K562 (cell line): ENCODE measurements around the gene GINS2. TPM values are rescaled to one million over a fixed set of nuclear protein-coding genes. Genes with fewer than 3 reads are reported as not detected.

Experiments used
- ATAC-seq: fragments of 200-7000 bp; cut with Tn5 transposase; 3 replicates; pipeline ENCODE4 v1.9.1; 2020; ENCODE audit warnings: moderate library complexity
- BruUV-seq: library from RNA; stranded (reverse); fragments of 400-500 nt; replicated peaks from 2 replicates; lab custom pipeline; 2021; lab: Mats Ljungman, UMichigan
- CTCF ChIA-PET: fragments of 300-600 bp; formaldehyde crosslinking; extraction: SDS; loops from one replicate; lab custom pipeline; 2021; ENCODE audit warnings: low intra/inter-chr PET ratio; lab: Yijun Ruan, JAX
- POLR2A ChIA-PET: fragments of 300-600, 350-650 bp; sonication (Branson Sonifier 250); formaldehyde crosslinking; extraction: SDS; loops from one replicate; lab custom pipeline; 2021; ENCODE audit warnings: antibody characterized with exemption, inconsistent platforms; lab: Yijun Ruan, JAX
- DNase-seq, 4 experiments: peaks; one replicate each; pipeline versions ENCODE4 v3.0.0 to v3.0.0-alpha.2; 2011 to 2018; ENCODE audit warnings: low spot score in 3 of 4, mixed read lengths in 3 of 4; ENCODE audit errors: extremely low read depth in 1 of 4
- FAIRE-seq: peaks from 2 replicates; lab custom pipeline; 2011; peaks lifted over from hg19 to GRCh38; lab: Jason Lieb, UNC
- H2AFZ ChIP-seq: 2 replicates; pipeline ENCODE4 v1.6.0; 2011; ENCODE audit warnings: low read depth, low read length, control low read depth, inconsistent platforms
- H3K27ac ChIP-seq: fragments of 200-600 bp; 3 replicates; pipeline ENCODE4 v1.8.0; 2011; ENCODE audit warnings: low read depth, mild to moderate bottlenecking, control low read depth, inconsistent platforms, low read length, moderate library complexity, mixed read lengths; ENCODE audit errors: extremely low read depth
- H3K27me3 ChIP-seq, 2 experiments: fragments of 300-600 bp in 1 of 2; 2 replicates in 1 of 2; 3 replicates in 1 of 2; pipeline versions ENCODE4 v1.6.0 to v1.8.0; 2011; ENCODE audit warnings: inconsistent platforms in 2 of 2, low read length in 2 of 2, mild to moderate bottlenecking in 1 of 2, mixed read lengths in 1 of 2, moderate library complexity in 1 of 2; ENCODE audit not compliant: control insufficient read depth in 2 of 2, insufficient read depth in 2 of 2
- H3K36me3 ChIP-seq: fragments of 300-600 bp; 3 replicates; pipeline ENCODE4 v1.8.0; 2011; ENCODE audit warnings: mild to moderate bottlenecking, low read length, inconsistent platforms; ENCODE audit not compliant: control insufficient read depth, insufficient read depth
- H3K4me1 ChIP-seq, 2 experiments: fragments of 200-600 bp in 1 of 2; replicated peaks in 1 of 2; 2 replicates in 1 of 2; 3 replicates in 1 of 2; pipeline versions ENCODE4 v1.5.1 to v1.8.0; 2011; ENCODE audit warnings: inconsistent platforms in 2 of 2, low read length in 2 of 2, mild to moderate bottlenecking in 1 of 2, mixed read lengths in 1 of 2, moderate library complexity in 1 of 2; ENCODE audit not compliant: control insufficient read depth in 2 of 2, insufficient read depth in 2 of 2
- H3K4me2 ChIP-seq: 2 replicates; pipeline ENCODE4 v1.6.1; 2011; ENCODE audit warnings: low read length, control low read depth, inconsistent platforms, mixed read lengths; ENCODE audit not compliant: insufficient read depth
- H3K4me3 ChIP-seq: fragments of 200-600 bp; sonication (generic), shearing (Covaris generic); 2 replicates; pipeline ENCODE4 v1.5.1; 2016; ENCODE audit warnings: control low read depth, inconsistent platforms
- H3K79me2 ChIP-seq: fragments of 200-600 bp; 3 replicates; pipeline ENCODE4 v1.8.0; 2011; ENCODE audit warnings: low read length, inconsistent platforms; ENCODE audit not compliant: control insufficient read depth, insufficient read depth
- H3K9ac ChIP-seq, 2 experiments: 2 replicates each; pipeline versions ENCODE4 v1.6.0 to v1.6.1; 2011; ENCODE audit warnings: low read depth in 2 of 2, low read length in 2 of 2, control low read depth in 1 of 2, inconsistent platforms in 1 of 2, mild to moderate bottlenecking in 1 of 2, mixed read lengths in 1 of 2; ENCODE audit not compliant: insufficient read depth in 1 of 2
- H3K9me1 ChIP-seq: one replicate; pipeline ENCODE4 v1.6.0; 2011; ENCODE audit warnings: inconsistent platforms, mild to moderate bottlenecking, low read length, moderate library complexity; ENCODE audit not compliant: control insufficient read depth, insufficient read depth
- H3K9me3 ChIP-seq: replicated peaks from 2 replicates; pipeline ENCODE4 v1.5.1; 2011; ENCODE audit warnings: low read depth, low read length, inconsistent platforms; ENCODE audit not compliant: control insufficient read depth, insufficient read depth
- H4K20me1 ChIP-seq: replicated peaks from 2 replicates; pipeline ENCODE4 v1.6.1; 2011; ENCODE audit warnings: low read length, inconsistent platforms, mixed read lengths; ENCODE audit not compliant: control insufficient read depth, insufficient read depth
- CBX3 ChIP-seq, 2 experiments: IDR thresholded peaks; 1 replicate in 1 of 2; 2 replicates in 1 of 2; pipeline ENCODE4 v1.6.1; 2012; ENCODE audit warnings: inconsistent platforms in 2 of 2, low read length in 2 of 2, borderline replicate concordance in 1 of 2, control low read depth in 1 of 2
- HMGN3 ChIP-seq: IDR thresholded peaks from 2 replicates; pipeline ENCODE4 v1.6.1; 2011; ENCODE audit warnings: borderline replicate concordance, low read depth, mild to moderate bottlenecking, mixed read lengths, low read length; ENCODE audit not compliant: insufficient read length; ENCODE audit errors: extremely low read depth
- JUND ChIP-seq, 2 experiments: IDR thresholded peaks; 2 replicates in 1 of 2; 3 replicates in 1 of 2; pipeline ENCODE4 v1.6.1; 2011; ENCODE audit warnings: borderline replicate concordance in 2 of 2, low read depth in 2 of 2, low read length in 2 of 2, improper control_type of control experiment in 1 of 2, missing biosample characterization in 1 of 2, missing genetic modification characterization in 1 of 2, missing genetic modification reagents in 1 of 2
- WGBS: fragments of 100-300 bp; shearing (Covaris generic); methylation state at CpG from one replicate; pipeline ENCODE4 v1.1.6; 2016; ENCODE audit warnings: low coverage, mixed read lengths; ENCODE audit not compliant: insufficient coverage; ENCODE audit errors: missing lambda C conversion rate; 5-methylcytosine and 5-hydroxymethylcytosine counted together
- in situ Hi-C: fragments of 300-500 bp; cut with MboI; formaldehyde crosslinking; loops from 4 replicates; pipeline ENCODE4 v1.15.0; 2018; ENCODE audit warnings: inconsistent platforms, mixed read lengths
- intact Hi-C: fragments of 100-400 bp; cut with micrococcal nuclease; formaldehyde crosslinking; loops from 2 replicates; pipeline ENCODE4 v1.14.2; 2022
- polyA plus RNA-seq, 8 experiments: library from polyadenylated mRNA; depleted of rRNA in 4 of 8; stranded (reverse) in 5 of 8; unstranded in 3 of 8; fragments of >200 nt; fragmentation: Nextera tagmentation in 2 of 8; fragmentation: Illumina TruSeq in 1 of 8; extraction: Ambion mirVana in 2 of 8; extraction: Trizol in 1 of 8; gene quantifications; 2 replicates each; pipeline versions ENCODE4 v1.2.1 to v1.2.3, GENCODE V29; 2011 to 2014; ENCODE audit warnings: inconsistent platforms in 1 of 8, missing spikeins in 1 of 8
- total RNA-seq, 7 experiments: library from RNA; depleted of rRNA in 6 of 7; stranded (reverse); fragments of >200 nt in 6 of 7; fragmentation: Illumina TruSeq in 2 of 7; extraction: Trizol in 2 of 7; gene quantifications; 2 replicates each; pipeline versions ENCODE4 v1.2.1 to v1.2.3, GENCODE V29; 2011 to 2021; ENCODE audit warnings: low replicate concordance in 1 of 7
- TF ChIP-seq, protein P1 (sequence below): sonication (generic); formaldehyde crosslinking; IDR thresholded peaks from 2 replicates; pipeline ENCODE4 v1.8.1; 2023; ENCODE audit warnings: mild to moderate bottlenecking, missing genetic modification reagents
- TF ChIP-seq, protein P2 (sequence below): sonication (generic); formaldehyde crosslinking; IDR thresholded peaks from 2 replicates; pipeline ENCODE4 v1.8.1; 2022; ENCODE audit warnings: missing genetic modification reagents

GINS2 gene
- total and polyA plus RNA-seq, 9 of the 15 experiments (the other 6 are each of a cell fraction or from before 2014, with no cell fraction given) = 40.4 to 76.2 (median 44.6) TPM

DNA sequence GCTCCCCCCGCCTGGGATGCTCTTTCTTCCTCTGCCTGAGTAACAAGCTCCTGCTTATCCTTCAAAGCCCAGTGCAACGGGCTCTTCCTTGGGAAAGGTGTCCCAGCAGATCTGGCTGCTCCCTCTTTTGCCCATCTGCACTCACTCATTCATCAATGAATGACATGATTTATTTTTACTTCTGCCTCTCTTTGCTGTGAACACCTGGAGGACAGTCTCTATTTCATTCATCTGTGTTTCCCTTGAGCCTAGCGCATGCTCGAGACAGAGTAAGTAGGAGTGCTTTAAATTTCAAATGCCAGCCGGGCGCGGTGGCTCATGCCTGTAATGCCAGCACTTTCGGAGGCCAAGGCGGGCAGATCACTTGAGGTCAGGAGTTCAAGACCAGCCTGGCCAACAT, 22.0 kb upstream of the GINS2 start (continued):
- TF ChIP-seq, protein P1, sequence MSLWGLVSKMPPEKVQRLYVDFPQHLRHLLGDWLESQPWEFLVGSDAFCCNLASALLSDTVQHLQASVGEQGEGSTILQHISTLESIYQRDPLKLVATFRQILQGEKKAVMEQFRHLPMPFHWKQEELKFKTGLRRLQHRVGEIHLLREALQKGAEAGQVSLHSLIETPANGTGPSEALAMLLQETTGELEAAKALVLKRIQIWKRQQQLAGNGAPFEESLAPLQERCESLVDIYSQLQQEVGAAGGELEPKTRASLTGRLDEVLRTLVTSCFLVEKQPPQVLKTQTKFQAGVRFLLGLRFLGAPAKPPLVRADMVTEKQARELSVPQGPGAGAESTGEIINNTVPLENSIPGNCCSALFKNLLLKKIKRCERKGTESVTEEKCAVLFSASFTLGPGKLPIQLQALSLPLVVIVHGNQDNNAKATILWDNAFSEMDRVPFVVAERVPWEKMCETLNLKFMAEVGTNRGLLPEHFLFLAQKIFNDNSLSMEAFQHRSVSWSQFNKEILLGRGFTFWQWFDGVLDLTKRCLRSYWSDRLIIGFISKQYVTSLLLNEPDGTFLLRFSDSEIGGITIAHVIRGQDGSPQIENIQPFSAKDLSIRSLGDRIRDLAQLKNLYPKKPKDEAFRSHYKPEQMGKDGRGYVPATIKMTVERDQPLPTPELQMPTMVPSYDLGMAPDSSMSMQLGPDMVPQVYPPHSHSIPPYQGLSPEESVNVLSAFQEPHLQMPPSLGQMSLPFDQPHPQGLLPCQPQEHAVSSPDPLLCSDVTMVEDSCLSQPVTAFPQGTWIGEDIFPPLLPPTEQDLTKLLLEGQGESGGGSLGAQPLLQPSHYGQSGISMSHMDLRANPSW (CRISPR knock-in tag) = no peak

DNA sequence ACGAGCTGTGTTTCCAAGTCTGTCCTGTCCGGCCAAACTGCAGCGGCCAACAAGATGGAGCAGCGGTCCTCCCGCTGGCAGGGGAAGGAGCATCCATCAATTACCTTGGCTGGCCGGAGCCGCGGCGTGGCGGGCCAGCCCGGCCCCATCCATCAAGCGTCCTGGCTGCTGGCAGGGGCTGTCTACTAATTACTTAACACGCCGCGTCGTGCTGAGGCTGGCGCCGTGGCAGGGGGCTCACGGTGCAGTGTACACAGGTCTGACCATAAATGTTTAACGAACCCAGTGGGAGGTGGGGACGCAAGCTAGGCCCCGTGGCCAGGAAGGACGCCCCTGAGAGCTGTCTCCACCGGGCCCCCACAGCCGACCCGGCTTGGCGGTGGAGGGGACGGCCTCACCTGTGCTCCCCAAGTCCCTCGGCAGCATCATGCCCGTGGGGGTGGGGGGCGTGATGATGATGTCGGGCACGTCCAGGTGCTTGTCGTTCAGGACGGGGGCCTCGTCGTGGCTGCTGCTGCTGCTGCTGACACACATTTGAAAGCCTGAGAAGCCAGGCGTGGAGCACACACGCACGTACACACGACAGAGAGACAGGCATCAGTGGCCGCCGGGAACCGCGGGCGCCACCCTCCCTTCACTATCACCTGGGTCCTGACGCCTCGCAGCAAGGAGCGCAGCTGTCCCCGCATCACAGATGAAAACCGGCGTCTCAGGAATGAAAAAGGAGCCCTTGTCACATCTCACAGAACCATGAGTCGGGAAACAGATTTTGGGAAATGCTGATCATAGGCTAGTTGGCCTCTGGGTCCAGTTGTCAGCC, 21.2 kb upstream of the GINS2 start:
- FAIRE-seq (no peak), DNase-seq (no peak), ATAC-seq (no peak; the same call in 2 of the 3 replicates)
- H3K9ac ChIP-seq = peak overlapping the region in 1 of 2 experiments; percentile 23; a peak in 1 of 4 replicates
- BruUV-seq = no TSS peak
- H3K4me3 ChIP-seq = no peak overlapping the region
- ChIA-PET CTCF (no interaction called here), POLR2A (interaction anchor here (1.8 kb wide), 1 partner anchor 14 kb away, joined by 4 read pairs; no protein-coding TSS in a partner anchor)
- no peaks in the 10 kb centered on the region for H3K79me2 ChIP-seq
- H3K36me3 ChIP-seq = no peaks in the 10 kb centered on the region
- TF ChIP-seq JUND (IDR thresholded peaks at IDR 0.05; ENCODE audit: borderline replicate concordance, low read depth, low read length) = no peak
- no peak for TF ChIP-seq JUND (tag; IDR thresholded peaks at IDR 0.05; ENCODE audit: borderline replicate concordance, low read depth, low read length)
- TF ChIP-seq, protein P2, sequence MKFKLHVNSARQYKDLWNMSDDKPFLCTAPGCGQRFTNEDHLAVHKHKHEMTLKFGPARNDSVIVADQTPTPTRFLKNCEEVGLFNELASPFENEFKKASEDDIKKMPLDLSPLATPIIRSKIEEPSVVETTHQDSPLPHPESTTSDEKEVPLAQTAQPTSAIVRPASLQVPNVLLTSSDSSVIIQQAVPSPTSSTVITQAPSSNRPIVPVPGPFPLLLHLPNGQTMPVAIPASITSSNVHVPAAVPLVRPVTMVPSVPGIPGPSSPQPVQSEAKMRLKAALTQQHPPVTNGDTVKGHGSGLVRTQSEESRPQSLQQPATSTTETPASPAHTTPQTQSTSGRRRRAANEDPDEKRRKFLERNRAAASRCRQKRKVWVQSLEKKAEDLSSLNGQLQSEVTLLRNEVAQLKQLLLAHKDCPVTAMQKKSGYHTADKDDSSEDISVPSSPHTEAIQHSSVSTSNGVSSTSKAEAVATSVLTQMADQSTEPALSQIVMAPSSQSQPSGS (CRISPR knock-in tag) = no peak
- peak; percentile 25 for TF ChIP-seq HMGN3
- TF ChIP-seq CBX3 (IDR thresholded peaks at IDR 0.05; ENCODE audit: borderline replicate concordance in 1 of 2, low read length in 2 of 2) = no peak
- no peak overlapping the region for H3K4me2 ChIP-seq
- peaks cover 25 to 55% of the 10 kb centered on the region in 2 experiments for H3K27me3 ChIP-seq
- H2AFZ ChIP-seq = no peak overlapping the region
- H4K20me1 ChIP-seq = peaks cover 8% of the 10 kb centered on the region; the same call in 1 of the 2 replicates
- in situ Hi-C loops = loop anchor here (10.0 kb wide), 1 partner anchor 285 kb away; no protein-coding TSS in a partner anchor
- H3K4me1 ChIP-seq = peaks cover 0 to 18% of the 10 kb centered on the region in 2 experiments; a peak in 3 of 5 replicates
- intact Hi-C loops = loop anchor here (10.0 kb wide), 1 partner anchor 135 kb away; no protein-coding TSS in a partner anchor
- 10% methylated on average over 47 of the region's 53 CpGs for WGBS
- no peak overlapping the region for H3K27ac ChIP-seq
- peaks cover 6% of the 10 kb centered on the region for H3K9me3 ChIP-seq
- H3K9me1 ChIP-seq = no peaks in the 10 kb centered on the region
